ENCODE data around the gene RASAL2.

- TF ChIP-seq, protein P1, sequence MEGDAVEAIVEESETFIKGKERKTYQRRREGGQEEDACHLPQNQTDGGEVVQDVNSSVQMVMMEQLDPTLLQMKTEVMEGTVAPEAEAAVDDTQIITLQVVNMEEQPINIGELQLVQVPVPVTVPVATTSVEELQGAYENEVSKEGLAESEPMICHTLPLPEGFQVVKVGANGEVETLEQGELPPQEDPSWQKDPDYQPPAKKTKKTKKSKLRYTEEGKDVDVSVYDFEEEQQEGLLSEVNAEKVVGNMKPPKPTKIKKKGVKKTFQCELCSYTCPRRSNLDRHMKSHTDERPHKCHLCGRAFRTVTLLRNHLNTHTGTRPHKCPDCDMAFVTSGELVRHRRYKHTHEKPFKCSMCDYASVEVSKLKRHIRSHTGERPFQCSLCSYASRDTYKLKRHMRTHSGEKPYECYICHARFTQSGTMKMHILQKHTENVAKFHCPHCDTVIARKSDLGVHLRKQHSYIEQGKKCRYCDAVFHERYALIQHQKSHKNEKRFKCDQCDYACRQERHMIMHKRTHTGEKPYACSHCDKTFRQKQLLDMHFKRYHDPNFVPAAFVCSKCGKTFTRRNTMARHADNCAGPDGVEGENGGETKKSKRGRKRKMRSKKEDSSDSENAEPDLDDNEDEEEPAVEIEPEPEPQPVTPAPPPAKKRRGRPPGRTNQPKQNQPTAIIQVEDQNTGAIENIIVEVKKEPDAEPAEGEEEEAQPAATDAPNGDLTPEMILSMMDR (IDR thresholded peaks at IDR 0.05) = no peak
- TF ChIP-seq POLR2A (IDR thresholded peaks at IDR 0.05) = no peak
Observed at GRCh38 chr1:178277793-178278530, 184.1 kb downstream of the RASAL2 start.
